ENCODE data around the gene SLC22A12. TPM values are rescaled to one million over a fixed set of nuclear protein-coding genes. Genes with fewer than 3 reads are reported as not detected.

SLC22A12 gene
- total RNA-seq, 1 donor from 2014 or later: not detected

DNA sequence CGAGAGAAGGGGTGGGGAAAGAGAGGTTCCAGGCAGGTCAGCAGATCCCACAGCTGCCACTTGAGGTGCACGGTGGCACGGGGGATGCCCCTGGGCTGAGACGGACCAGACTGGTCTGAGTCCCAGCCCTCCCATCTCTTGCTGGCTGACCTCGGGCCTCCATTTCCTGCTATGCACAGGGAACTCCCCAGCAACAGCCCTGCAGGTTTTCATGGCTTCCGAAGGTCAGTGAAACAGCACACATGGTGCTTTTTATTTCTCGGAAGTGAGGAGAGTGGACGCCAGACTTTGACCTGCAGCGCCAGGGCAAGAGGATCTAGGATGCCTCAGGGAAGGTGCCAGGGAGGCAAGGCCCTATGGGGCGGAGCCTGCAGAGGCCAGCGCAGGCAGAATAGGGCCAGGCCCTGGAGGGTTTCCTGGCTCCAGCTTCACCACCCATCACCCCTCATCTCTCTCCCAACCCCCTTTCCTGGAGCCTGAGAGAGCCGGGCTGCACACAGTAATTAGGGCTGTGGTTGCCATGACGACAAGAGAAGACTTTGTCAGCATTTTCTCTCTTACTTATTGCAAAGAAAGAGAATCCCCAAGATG, 29.5 kb downstream of the SLC22A12 start:
- Mint-ChIP-seq H3K27me3 (ENCODE audit: insufficient read depth, low read depth) (peaks cover 7% of the 10 kb centered on the region), H3K4me1 (peaks cover 29% of the 10 kb centered on the region), H3K36me3 (peaks cover 21% of the 10 kb centered on the region), H3K9me3 (no peaks in the 10 kb centered on the region), H3K27ac (peak overlapping the region; percentile 95), H3K4me3 (peak overlapping the region; percentile 56)
- Histone ChIP-seq H3F3A (ENCODE audit: low read depth) (peaks cover 3% of the 10 kb centered on the region), H3K9me3 (ENCODE audit: low read depth) (no peaks in the 10 kb centered on the region), H2AFZ (replicated peaks) (no peak overlapping the region), H3K79me2 (ENCODE audit: low read depth) (no peaks in the 10 kb centered on the region), H3K4me1 (peaks cover 17% of the 10 kb centered on the region), H3K27me3 (no peaks in the 10 kb centered on the region), H3K36me3 (no peaks in the 10 kb centered on the region), H4K20me1 (ENCODE audit: low read depth) (no peaks in the 10 kb centered on the region), H3K9ac (no peak overlapping the region), H3K4me3 (no peak overlapping the region), H3K27ac (no peak overlapping the region), H3K4me2 (peak overlapping the region; percentile 62)
- TF ChIP-seq EZH2 (IDR thresholded peaks at IDR 0.05) (no peak), EZH2phosphoT487 (IDR thresholded peaks at IDR 0.05) (no peak)
- DNase-seq (ENCODE audit: low spot score): peak; percentile 71

DNA sequence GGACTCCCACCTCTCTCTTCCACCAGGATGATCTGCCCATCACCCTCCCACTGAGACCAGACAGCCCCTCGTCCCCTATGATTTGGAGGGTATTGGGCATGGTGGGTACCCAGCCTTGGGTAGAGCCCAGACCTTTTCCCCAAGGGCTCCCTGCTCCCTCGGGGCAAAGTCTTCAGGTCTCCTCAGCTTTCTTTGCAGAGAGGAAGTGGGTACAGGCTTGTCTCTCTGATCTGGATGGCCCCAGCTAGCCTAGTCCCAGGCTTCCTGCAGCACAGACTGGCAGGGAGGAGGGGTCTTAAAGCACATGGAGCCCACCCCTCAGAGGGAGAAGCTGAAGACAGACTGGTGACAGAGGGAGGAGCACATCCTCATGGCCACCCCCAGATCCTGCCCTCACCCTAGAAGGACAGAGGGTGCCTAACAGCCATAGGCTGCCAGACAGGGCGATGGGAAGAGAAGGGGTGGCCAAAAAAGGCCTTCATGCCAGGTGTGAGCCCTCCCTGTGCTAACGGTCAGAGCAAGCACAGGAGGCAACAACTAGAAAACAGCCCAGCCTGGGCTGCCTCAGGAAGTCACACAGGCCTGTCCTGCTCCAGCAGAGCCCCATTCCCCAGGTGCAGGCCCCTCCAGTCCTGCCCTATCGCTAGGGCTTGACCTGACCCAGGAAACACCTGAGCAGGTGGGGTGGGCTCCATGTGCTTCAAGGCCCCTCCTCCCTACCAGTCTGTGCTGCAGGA, 30.4 kb downstream of the SLC22A12 start:
- no peak for TF ChIP-seq EZH2phosphoT487 (IDR thresholded peaks at IDR 0.05)
- TF ChIP-seq, protein P1, sequence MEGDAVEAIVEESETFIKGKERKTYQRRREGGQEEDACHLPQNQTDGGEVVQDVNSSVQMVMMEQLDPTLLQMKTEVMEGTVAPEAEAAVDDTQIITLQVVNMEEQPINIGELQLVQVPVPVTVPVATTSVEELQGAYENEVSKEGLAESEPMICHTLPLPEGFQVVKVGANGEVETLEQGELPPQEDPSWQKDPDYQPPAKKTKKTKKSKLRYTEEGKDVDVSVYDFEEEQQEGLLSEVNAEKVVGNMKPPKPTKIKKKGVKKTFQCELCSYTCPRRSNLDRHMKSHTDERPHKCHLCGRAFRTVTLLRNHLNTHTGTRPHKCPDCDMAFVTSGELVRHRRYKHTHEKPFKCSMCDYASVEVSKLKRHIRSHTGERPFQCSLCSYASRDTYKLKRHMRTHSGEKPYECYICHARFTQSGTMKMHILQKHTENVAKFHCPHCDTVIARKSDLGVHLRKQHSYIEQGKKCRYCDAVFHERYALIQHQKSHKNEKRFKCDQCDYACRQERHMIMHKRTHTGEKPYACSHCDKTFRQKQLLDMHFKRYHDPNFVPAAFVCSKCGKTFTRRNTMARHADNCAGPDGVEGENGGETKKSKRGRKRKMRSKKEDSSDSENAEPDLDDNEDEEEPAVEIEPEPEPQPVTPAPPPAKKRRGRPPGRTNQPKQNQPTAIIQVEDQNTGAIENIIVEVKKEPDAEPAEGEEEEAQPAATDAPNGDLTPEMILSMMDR (IDR thresholded peaks at IDR 0.05): no peak
- no peak for TF ChIP-seq EZH2 (IDR thresholded peaks at IDR 0.05)
- Histone ChIP-seq H3K4me3 (no peak overlapping the region), H4K20me1 (ENCODE audit: low read depth) (no peaks in the 10 kb centered on the region), H3K79me2 (ENCODE audit: low read depth) (no peaks in the 10 kb centered on the region), H3K4me1 (peaks cover 24% of the 10 kb centered on the region), H3K27me3 (no peaks in the 10 kb centered on the region), H3F3A (ENCODE audit: low read depth) (peaks cover 13% of the 10 kb centered on the region), H3K27ac (no peak overlapping the region), H3K36me3 (no peaks in the 10 kb centered on the region), H2AFZ (replicated peaks) (no peak overlapping the region), H3K4me2 (no peak overlapping the region), H3K9me3 (ENCODE audit: low read depth) (no peaks in the 10 kb centered on the region), H3K9ac (no peak overlapping the region)
- Mint-ChIP-seq H3K9me3 (no peaks in the 10 kb centered on the region), H3K4me3 (peak overlapping the region; percentile 56), H3K36me3 (peaks cover 23% of the 10 kb centered on the region), H3K27me3 (ENCODE audit: insufficient read depth, low read depth) (peaks cover 11% of the 10 kb centered on the region), H3K27ac (peak overlapping the region; percentile 95), H3K4me1 (peaks cover 36% of the 10 kb centered on the region)
- no peak for DNase-seq (ENCODE audit: low spot score)

DNA sequence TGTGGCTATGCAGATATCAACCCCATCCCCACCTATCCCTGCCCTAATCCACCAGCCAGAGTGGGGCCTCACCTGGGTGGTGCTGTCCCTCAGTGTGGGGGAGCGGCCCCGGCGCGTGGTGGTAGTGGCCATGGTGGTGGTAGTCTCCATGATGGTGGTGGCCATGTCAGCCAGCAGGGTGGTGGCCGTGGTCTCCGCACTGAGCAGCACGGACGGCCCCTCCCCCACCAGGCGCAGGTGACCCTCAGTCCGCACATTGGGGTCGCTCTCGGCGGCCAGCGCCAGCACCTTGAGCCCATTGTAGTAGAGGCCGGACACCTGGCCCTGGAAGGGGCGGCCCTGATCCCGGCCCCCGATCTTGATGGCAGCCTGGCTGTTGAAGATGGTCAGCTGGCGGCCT, 31.7 kb downstream of the SLC22A12 start:
- H3K27ac ChIP-seq: no peak overlapping the region
- no peaks in the 10 kb centered on the region for H3K9me3 ChIP-seq (ENCODE audit: low read depth)
- H3K4me3 ChIP-seq: no peak overlapping the region
- H3K4me2 ChIP-seq: no peak overlapping the region
- no peak for DNase-seq (ENCODE audit: low spot score)
- H3F3A ChIP-seq (ENCODE audit: low read depth): peaks cover 21% of the 10 kb centered on the region
- no peak overlapping the region for H3K27ac Mint-ChIP-seq
- H3K27me3 Mint-ChIP-seq (ENCODE audit: insufficient read depth, low read depth): peaks cover 11% of the 10 kb centered on the region
- peaks cover 20% of the 10 kb centered on the region for H3K36me3 Mint-ChIP-seq
- no peaks in the 10 kb centered on the region for H4K20me1 ChIP-seq (ENCODE audit: low read depth)
- no peaks in the 10 kb centered on the region for H3K79me2 ChIP-seq (ENCODE audit: low read depth)
- H2AFZ ChIP-seq (replicated peaks): no peak overlapping the region
- no peak overlapping the region for H3K9ac ChIP-seq
- peaks cover 31% of the 10 kb centered on the region for H3K4me1 ChIP-seq
- no peak overlapping the region for H3K4me3 Mint-ChIP-seq
- H3K9me3 Mint-ChIP-seq: no peaks in the 10 kb centered on the region
- TF ChIP-seq EZH2phosphoT487 (IDR thresholded peaks at IDR 0.05): no peak
- TF ChIP-seq, protein P1 (IDR thresholded peaks at IDR 0.05): no peak
- no peak for TF ChIP-seq EZH2 (IDR thresholded peaks at IDR 0.05)
- peaks cover 49% of the 10 kb centered on the region for H3K4me1 Mint-ChIP-seq
- no peaks in the 10 kb centered on the region for H3K36me3 ChIP-seq
- no peaks in the 10 kb centered on the region for H3K27me3 ChIP-seq

Measured in neural progenitor cell (in vitro differentiated cells).